Ovary (tissue), 3 donors: ENCODE measurements around the gene LRAT.

ENCODE experiments used
- CTCF ChIP-seq, 3 donors: fragments of 450-650 bp in 2 of 3; fragments of 200-600 bp in 1 of 3; IDR thresholded peaks; one replicate each; pipeline versions ENCODE4 v1.5.1 to v1.8.0; 2016 to 2022; ENCODE audit warnings: antibody characterized with exemption in 3 of 3, mild to moderate bottlenecking in 1 of 3
- EP300 ChIP-seq: sonication (generic); formaldehyde crosslinking; IDR thresholded peaks from one replicate; pipeline ENCODE4 v1.6.1; 2017; ENCODE audit warnings: antibody characterized with exemption
- POLR2A ChIP-seq: fragments of 450-650 bp; IDR thresholded peaks from one replicate; pipeline ENCODE4 v1.6.1; 2017; ENCODE audit warnings: antibody characterized with exemption, mild to moderate bottlenecking, moderate library complexity
- donor health status: DM: no; HTN: no; CAD: no.

GRCh38 chr4:154714339-154715040 is 29.3 kb upstream of the LRAT start:
- TF ChIP-seq CTCF (IDR thresholded peaks at IDR 0.05) (no peak), EP300 (no peak), POLR2A (no peak)
